GM12892 (cell line): ENCODE data around the gene SNX22.

Experiments used
- POLR2A ChIP-seq: IDR thresholded peaks from 2 replicates; pipeline ENCODE4 v1.6.1; 2011; ENCODE audit warnings: low read depth, low read length, control low read depth
- POLR2AphosphoS5 ChIP-seq: IDR thresholded peaks from 2 replicates; pipeline ENCODE4 v1.6.1; 2011; ENCODE audit warnings: low read depth, low read length, control low read depth
- TAF1 ChIP-seq: IDR thresholded peaks from 2 replicates; pipeline ENCODE4 v1.6.1; 2011; ENCODE audit warnings: low read depth, mild to moderate bottlenecking, control low read depth, low read length, borderline replicate concordance

DNA sequence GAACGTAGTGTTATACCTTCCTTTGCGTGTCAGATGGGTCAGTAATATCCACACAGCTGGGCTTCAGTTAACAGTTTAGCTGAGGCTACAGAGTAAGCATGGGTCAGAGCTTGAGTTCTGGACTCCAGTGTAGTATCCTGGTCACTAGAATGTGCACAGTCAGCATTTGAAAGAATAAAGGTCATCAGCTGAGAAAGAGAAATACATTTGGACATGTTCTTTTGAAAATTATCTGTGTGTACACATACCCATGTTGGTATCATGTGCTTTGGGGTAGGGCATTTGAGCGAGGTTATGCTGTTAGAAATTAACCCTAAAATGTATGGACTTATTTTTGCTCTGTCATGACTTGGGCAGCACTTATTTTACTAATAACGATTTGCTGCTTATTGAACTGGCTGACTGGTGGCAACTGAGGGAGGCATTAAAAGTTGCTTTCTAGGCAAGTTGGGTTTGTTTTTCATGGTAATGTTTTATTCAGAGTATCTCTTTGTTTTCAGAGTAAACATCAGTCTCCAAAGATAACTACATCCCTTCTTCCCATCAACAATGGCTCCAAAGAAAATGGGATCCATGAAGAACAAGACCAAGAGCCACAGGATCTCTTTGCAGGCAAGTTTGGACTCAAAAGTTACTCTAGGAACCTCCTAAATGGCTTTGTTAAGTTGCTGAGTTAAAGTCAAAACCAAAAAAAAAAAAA, 39.3 kb upstream of the SNX22 start:
- TF ChIP-seq POLR2A (no peak), TAF1 (no peak), POLR2AphosphoS5 (no peak)
